GM13976 (cell line): ENCODE measurements around the gene GRIK2.

Experiments used
- DNase-seq: peaks from one replicate; pipeline ENCODE4 v3.0.0; 2012; ENCODE audit warnings: low spot score
- CTCF ChIP-seq: IDR thresholded peaks from 2 replicates; pipeline ENCODE4 v1.5.1; 2012; ENCODE audit warnings: borderline replicate concordance, mild to moderate bottlenecking; ENCODE audit not compliant: insufficient read depth; ENCODE audit errors: extremely low read depth, missing control alignments, control extremely low read depth
- in situ Hi-C: fragments of 300-500 bp; cut with MboI; formaldehyde crosslinking; loops from one replicate; pipeline ENCODE4 v1.12.0; 2022; ENCODE audit warnings: low sequenced_read_pairs, mixed read lengths, inconsistent platforms; ENCODE audit not compliant: unreplicated experiment

The GRIK2 gene

GRCh38 chr6:101451981-101452380 is 58.5 kb downstream of the GRIK2 start:
- no peak for DNase-seq
- in situ Hi-C loops: no loop called here
- TF ChIP-seq CTCF: no peak

- TF ChIP-seq CTCF: no peak
- in situ Hi-C loops: no loop called here
- no peak for DNase-seq
Measured at GRCh38 chr6:101453221-101453620, 59.7 kb downstream of the GRIK2 start.

- no peak for DNase-seq
- in situ Hi-C loops: no loop called here
Measured at GRCh38 chr6:101454106-101454676, 60.7 kb downstream of the GRIK2 start.

GRCh38 chr6:101458336-101458735 is 64.8 kb downstream of the GRIK2 start:
- in situ Hi-C loops: no loop called here
- no peak for DNase-seq

More at GRCh38 chr6:101454106-101454676, 60.7 kb downstream of the GRIK2 start:
- no peak for TF ChIP-seq CTCF

GRCh38 chr6:101458826-101459225 is 65.3 kb downstream of the GRIK2 start:
- no peak for TF ChIP-seq CTCF

More at GRCh38 chr6:101458336-101458735, 64.8 kb downstream of the GRIK2 start:
- no peak for TF ChIP-seq CTCF

GRCh38 chr6:101462576-101462975 is 69.1 kb downstream of the GRIK2 start:
- in situ Hi-C loops: no loop called here
- DNase-seq: no peak
- TF ChIP-seq CTCF: no peak

More at GRCh38 chr6:101458826-101459225, 65.3 kb downstream of the GRIK2 start:
- DNase-seq: no peak
- in situ Hi-C loops: no loop called here
